ENCODE results near the gene ANKRD33.
A peak's percentile ranks its signal among the peaks of the same experiment; 100 is the strongest.
"Not testable (repeated sequence)": the region's sequence is repeated elsewhere in the genome, so short reads cannot be mapped to it uniquely, and the experiment has no call there.

Gene ANKRD33

DNA sequence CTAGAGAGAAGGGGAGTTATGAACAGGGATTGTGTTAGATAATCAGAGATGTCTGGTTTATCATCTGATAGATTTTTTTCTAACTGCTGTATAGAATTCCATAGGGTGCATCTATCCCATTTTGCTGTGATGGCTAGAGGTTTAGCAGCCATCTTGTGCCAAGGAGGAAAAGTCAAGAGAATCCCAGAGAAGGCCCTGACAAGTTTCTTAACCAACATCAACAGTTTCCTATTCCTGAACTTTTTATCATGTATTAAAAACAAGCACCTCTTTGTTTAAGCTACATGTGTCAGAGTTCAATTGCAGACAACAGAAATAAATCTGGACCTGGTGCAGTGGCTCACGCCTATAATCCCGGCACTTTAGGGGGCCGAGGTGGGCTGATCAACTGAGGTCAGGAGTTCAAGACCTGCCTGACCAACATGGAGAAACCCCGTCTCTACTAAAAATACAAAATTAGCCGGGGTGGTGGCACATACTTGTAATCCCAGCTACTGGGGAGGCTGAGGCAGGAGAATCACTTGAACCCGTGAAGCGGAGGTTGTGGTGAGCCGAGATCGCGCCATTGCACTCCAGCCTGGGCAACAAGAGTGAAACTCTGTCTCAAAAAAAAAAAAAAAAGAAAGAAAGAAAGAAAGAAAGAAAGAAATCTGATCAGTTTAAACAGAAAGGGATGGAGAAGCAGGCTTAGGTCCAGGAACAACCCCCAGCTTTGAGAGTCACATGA is 2.4 kb upstream of the ANKRD33 start:
- peak overlapping the region; percentile 15 for H3K4me3 Mint-ChIP-seq
- H3K27me3 Mint-ChIP-seq: peaks cover 12% of the 10 kb centered on the region
- H3K9me3 Mint-ChIP-seq: peaks cover 12% of the 10 kb centered on the region
- peak overlapping the region; percentile 71 for H3K27ac Mint-ChIP-seq
- not testable (repeated sequence) for ATAC-seq, H3K36me3 Mint-ChIP-seq
- peaks cover 11% of the 10 kb centered on the region for H3K4me1 Mint-ChIP-seq

DNA sequence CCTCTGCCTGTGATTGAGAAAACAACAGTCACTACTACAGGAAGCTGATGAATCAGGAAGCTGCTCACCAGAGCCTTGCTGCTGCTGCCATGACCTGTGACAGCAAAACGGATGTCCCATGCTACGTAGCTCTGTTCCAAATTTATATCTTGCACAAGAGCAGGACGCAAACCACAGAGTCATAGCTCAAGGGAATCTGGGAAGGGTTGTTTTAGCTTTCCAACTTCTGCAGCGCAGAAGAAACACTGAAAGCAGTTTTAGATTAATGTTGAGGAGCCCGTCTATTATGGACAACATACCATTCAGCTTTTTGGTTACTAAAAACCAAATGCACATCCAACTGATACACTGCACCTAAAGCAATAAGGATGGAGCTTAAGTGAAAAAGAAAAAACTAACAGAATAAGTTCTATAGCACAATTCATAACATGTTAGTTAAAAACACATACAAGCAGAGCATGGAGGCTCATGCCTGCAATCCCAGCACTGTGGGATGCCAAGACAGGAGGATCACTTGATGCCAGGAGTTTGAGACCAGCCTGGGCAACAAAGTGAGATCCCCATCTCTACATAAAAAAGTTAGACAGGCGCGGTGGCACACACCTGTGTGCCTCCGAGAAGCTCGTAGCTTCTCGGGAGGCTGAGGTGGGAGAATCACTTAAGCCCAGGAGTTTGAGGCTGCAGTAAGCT is 1.7 kb upstream of the ANKRD33 start:
- H3K9me3 Mint-ChIP-seq: peaks cover 12% of the 10 kb centered on the region
- peak overlapping the region; percentile 15 for H3K4me3 Mint-ChIP-seq
- ATAC-seq: peak; percentile 71
- peaks cover 12% of the 10 kb centered on the region for H3K27me3 Mint-ChIP-seq
- peak overlapping the region; percentile 71 for H3K27ac Mint-ChIP-seq
- H3K4me1 Mint-ChIP-seq: peaks cover 11% of the 10 kb centered on the region
- H3K36me3 Mint-ChIP-seq: no peaks in the 10 kb centered on the region

DNA sequence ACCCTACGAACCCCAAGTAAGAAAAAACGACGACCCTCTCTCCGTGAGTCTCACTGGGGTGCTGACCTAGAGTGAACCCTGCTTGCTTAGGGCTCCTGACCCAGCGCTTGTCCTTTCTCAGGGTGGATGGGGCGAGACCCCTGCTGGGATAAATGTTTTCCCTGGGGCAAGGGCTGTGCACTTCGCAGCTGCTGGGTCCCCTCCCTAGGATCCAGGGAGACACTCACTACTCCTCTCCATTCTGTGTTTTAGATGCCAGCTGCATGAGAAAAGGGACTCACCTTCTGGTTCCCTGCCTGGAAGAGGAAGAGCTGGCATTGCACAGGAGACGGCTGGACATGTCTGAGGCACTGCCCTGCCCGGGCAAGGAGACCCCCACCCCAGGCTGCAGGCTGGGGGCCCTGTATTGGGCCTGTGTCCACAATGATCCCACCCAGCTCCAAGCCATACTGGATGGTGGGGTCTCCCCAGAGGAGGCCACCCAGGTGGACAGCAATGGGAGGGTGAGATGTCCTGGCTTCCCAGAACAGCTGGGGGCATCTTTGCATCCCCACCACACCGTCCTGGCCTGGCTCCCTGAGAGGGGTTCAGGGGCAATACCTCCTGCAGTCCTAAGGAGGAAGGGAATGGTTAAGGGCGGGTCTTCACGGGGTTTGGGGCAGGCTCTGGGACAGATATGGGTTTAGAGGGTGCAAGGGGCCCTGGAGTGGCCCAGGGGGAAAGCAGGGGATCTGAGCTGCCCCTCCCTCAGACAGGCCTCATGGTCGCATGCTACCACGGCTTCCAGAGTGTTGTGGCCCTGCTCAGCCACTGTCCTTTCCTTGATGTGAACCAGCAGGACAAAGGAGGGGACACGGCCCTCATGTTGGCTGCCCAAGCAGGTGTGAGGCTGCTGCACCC is 663 bp downstream of the ANKRD33 start:
- peaks cover 9% of the 10 kb centered on the region for H3K9me3 Mint-ChIP-seq
- no peak for ATAC-seq
- peaks cover 11% of the 10 kb centered on the region for H3K4me1 Mint-ChIP-seq
- H3K27me3 Mint-ChIP-seq: peaks cover 12% of the 10 kb centered on the region
- no peak overlapping the region for H3K27ac Mint-ChIP-seq
- H3K4me3 Mint-ChIP-seq: no peak overlapping the region
- H3K36me3 Mint-ChIP-seq: no peaks in the 10 kb centered on the region

DNA sequence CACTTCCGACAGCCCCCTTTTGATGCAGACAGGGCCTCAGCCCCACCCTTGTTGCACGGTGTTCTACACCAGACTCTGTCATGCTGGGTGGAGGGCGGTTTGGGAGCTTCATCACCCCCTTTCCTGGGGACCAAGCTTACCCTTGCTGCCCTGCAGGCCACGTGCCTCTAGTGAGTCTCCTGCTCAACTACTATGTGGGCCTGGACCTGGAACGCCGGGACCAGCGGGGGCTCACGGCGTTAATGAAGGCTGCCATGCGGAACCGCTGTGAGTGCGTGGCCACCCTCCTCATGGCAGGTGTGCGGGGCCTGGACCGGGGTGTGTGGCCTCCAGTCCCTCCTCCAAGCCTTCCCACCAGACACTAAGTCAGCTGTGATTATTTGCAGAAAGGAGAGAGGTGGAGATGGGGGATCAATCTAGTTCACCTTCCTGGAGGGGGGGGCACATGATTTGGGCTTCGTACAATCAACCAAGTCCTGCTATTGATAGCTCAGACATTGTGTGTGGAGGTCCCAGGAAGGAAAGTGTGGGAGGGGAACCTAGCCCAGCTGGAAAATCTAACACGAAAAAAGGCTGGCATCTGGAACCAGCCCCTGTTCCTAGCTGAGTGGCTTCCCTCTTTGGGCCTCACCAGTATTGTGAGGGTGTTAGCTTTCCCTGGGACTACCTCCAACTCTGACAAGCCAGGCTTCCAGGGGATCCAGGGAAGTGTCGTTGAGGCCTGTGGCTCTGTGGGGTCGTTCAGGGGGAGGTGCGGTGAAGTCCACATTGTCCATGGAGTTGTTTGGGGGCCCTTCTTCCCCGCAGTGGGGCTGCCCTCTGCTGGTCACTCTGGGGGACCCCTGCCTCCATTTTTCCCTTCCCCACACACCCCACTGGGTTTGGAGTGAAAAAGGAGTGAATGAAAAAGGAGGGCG is 1.6 kb downstream of the ANKRD33 start:
- Mint-ChIP-seq H3K27me3 (peaks cover 14% of the 10 kb centered on the region), H3K36me3 (no peaks in the 10 kb centered on the region), H3K4me3 (no peak overlapping the region), H3K27ac (no peak overlapping the region), H3K9me3 (peaks cover 6% of the 10 kb centered on the region), H3K4me1 (peaks cover 11% of the 10 kb centered on the region)
- ATAC-seq: no peak

DNA sequence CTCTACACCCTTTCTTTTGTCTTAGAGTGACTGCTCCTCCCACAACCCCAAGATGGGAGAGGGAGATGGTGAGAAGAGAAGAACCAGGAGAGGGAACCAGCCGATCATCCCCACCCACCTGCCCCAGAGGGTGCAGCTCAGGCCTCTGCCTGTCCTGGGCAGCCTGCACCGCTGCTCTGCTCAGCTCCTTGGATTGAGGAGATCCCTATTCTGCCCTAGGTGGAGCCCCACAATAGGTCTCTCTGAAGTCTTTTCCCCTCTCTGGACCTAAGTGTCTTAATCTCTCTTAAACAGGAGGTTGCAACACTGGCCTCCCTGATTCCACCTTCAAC is 2.2 kb downstream of the ANKRD33 start:
- Mint-ChIP-seq H3K4me1 (peaks cover 11% of the 10 kb centered on the region), H3K36me3 (no peaks in the 10 kb centered on the region), H3K27me3 (peaks cover 20% of the 10 kb centered on the region), H3K27ac (no peak overlapping the region), H3K4me3 (no peak overlapping the region), H3K9me3 (peaks cover under 1% of the 10 kb centered on the region)
- ATAC-seq: no peak

DNA sequence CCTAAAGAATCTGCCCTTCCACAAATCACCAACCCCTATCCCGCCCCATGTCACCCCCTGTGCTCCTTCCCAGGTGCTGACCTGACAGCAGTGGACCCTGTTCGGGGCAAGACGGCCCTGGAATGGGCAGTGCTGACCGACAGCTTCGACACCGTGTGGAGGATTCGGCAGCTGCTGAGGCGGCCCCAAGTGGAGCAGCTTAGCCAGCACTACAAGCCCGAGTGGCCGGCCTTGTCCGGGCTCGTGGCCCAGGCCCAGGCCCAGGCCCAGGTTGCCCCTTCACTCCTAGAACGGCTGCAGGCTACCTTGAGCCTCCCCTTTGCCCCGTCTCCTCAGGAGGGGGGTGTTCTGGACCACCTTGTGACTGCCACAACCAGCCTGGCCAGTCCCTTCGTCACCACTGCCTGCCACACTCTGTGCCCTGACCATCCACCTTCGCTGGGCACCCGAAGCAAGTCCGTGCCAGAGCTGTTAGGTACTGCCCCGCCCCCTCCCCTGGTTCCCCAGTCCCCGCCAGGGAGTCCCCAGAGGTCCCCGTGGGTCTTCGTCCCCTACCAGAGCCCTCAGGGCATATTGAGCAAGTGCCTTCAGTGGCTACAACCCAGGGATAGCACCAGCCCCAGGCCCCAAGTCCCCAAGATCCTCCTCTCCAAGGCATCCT is 2.7 kb downstream of the ANKRD33 start:
- no peak for ATAC-seq
- H3K4me3 Mint-ChIP-seq: no peak overlapping the region
- no peaks in the 10 kb centered on the region for H3K36me3 Mint-ChIP-seq
- no peak overlapping the region for H3K27ac Mint-ChIP-seq
- no peaks in the 10 kb centered on the region for H3K9me3 Mint-ChIP-seq
- H3K4me1 Mint-ChIP-seq: peaks cover 8% of the 10 kb centered on the region
- H3K27me3 Mint-ChIP-seq: peaks cover 25% of the 10 kb centered on the region

DNA sequence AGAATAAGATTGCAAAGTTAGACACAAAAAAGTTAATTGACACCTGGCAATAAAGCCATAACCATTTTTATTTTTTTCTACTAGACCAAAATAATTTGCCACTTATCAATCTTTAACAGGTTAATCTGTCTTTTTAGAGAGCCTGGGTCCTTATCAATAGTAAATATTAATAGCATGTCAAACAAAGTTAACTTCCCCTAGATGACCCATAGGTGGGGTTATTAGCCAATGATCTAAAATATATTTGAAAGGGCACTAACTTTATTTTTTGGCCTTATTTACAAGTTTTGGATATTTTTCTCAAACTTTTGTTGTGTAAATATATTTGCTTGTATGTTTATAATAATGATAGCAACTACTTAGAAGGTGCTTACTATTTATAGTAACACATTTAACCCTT is 3.9 kb downstream of the ANKRD33 start:
- Mint-ChIP-seq H3K36me3 (no peaks in the 10 kb centered on the region), H3K27me3 (peaks cover 37% of the 10 kb centered on the region), H3K4me3 (no peak overlapping the region), H3K4me1 (no peaks in the 10 kb centered on the region), H3K9me3 (no peaks in the 10 kb centered on the region), H3K27ac (no peak overlapping the region)
- no peak for ATAC-seq

DNA sequence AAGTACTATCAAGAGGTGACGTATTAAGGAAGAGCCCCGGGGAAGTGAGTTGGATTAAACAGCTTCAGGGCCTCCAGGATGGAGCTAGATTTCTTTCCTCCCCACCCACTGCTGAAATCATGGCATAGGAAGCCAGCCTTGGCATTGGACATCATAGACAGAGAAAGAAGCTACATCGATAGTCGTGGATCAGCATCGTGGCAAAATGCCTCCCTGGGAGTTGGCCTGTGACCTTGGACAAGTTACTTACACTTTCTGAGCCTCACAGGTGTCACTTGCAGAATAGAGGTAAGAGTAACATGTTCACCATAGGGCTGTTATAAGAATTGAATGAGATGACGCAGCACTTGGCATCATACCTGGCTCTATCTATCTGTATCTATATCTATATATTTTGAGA is 5.9 kb downstream of the ANKRD33 start:
- peaks cover 37% of the 10 kb centered on the region for H3K27me3 Mint-ChIP-seq
- H3K4me3 Mint-ChIP-seq: no peak overlapping the region
- no peaks in the 10 kb centered on the region for H3K36me3 Mint-ChIP-seq
- no peaks in the 10 kb centered on the region for H3K4me1 Mint-ChIP-seq
- no peak for ATAC-seq
- no peaks in the 10 kb centered on the region for H3K9me3 Mint-ChIP-seq
- no peak overlapping the region for H3K27ac Mint-ChIP-seq

DNA sequence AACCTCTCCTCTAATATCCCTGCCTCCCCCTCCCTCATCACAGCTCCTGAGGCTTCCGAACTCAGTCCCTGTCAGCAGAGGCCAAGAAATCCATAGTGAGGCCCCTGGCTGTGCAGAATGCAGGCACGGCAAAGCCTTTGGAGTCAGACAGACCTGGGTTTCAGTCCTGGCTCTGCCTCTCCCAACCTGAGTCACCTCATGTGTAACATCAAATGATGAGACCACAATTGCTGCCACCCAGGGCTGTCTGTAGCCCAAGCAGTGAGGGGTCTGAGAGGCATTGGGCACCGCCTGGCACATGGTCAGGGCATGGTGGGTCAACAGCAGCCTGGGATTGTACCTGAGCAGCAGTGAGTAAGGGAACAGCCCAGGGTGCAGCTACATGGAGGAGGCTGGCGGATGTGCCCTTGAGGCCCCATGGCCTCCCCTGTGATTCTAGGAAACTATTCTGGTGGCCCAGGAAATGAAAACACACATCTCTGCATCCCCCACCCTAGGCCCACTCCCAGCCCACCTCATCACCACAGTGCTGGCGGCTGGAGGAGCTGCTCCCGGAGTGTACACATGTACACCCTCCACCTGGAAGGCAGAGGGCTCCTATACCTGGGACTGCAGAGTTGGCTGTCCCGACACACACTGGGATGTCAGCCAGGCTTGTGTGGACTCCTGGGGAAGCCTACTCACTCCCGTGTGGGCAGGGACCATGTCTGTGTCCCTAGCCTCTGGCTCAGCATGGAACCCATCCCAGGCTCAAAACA is 7.7 kb downstream of the ANKRD33 start:
- Mint-ChIP-seq H3K27me3 (peaks cover 44% of the 10 kb centered on the region), H3K4me3 (no peak overlapping the region), H3K36me3 (no peaks in the 10 kb centered on the region), H3K9me3 (no peaks in the 10 kb centered on the region), H3K4me1 (no peaks in the 10 kb centered on the region), H3K27ac (no peak overlapping the region)
- no peak for ATAC-seq

DNA sequence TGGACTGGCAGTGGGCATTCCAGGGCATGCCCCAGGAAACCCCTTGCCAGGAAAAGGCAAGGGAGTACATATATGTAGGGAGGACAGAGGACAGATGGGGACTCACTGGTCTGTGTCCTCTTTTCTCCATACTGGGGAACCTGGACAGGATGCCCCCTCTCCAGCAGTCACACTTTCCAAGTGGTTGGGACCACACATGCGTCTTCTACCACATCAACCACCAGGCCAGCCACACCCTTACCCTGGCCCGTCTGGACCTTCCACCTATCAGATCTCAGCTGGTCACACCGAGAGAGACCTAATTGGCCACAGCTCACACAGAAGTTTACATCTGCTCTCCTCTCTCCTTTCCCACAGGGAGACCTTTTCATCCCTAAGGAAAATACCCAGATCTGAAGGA is 8.3 kb downstream of the ANKRD33 start:
- Mint-ChIP-seq H3K4me1 (no peaks in the 10 kb centered on the region), H3K27me3 (peaks cover 46% of the 10 kb centered on the region), H3K4me3 (no peak overlapping the region), H3K27ac (no peak overlapping the region), H3K9me3 (no peaks in the 10 kb centered on the region), H3K36me3 (no peaks in the 10 kb centered on the region)
- no peak for ATAC-seq

DNA sequence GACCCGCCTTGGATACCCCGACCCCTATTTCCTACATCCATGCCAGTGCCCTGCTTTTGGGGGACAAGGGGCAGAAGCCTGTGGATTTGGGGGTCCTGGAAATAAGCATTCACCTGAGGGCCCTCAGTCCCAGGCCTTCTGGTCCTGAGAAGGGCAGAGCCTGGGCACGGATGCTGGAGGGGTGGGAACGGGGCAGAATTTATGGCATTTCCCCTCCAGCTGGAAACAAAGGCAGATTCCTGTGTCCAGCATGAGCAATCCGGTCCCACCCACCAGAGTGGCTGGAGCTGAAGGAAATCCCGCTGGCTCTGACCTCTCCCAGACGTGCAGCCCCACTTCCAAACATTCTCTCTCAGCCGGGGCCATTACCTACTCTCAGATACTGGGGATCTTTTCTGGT is 9.3 kb downstream of the ANKRD33 start:
- Mint-ChIP-seq H3K27ac (no peak overlapping the region), H3K4me3 (no peak overlapping the region), H3K36me3 (no peaks in the 10 kb centered on the region), H3K27me3 (peaks cover 54% of the 10 kb centered on the region), H3K9me3 (no peaks in the 10 kb centered on the region), H3K4me1 (no peaks in the 10 kb centered on the region)
- ATAC-seq: no peak

DNA sequence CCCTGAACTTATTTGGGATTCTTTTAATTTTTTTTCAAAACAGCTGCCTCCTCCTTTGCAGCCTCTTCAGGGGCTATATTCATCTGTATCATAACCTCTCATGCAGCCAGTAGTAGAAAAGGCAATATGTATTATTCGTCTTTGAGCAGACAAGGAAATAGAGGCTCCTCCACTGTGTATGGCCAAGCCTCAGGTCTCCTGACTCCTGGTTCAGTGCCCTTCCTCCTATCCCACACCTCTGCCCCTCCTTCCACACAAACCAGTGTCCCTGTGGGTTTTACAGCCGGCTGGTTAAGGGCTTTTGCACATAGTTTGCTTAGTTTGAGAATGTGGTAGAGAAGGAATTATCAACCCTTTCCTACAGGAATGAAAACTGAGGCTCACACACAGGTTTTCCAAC is 10.6 kb downstream of the ANKRD33 start:
- H3K36me3 Mint-ChIP-seq: no peaks in the 10 kb centered on the region
- no peaks in the 10 kb centered on the region for H3K4me1 Mint-ChIP-seq
- no peak for ATAC-seq
- no peak overlapping the region for H3K4me3 Mint-ChIP-seq
- no peak overlapping the region for H3K27ac Mint-ChIP-seq
- no peaks in the 10 kb centered on the region for H3K9me3 Mint-ChIP-seq
- peaks cover 54% of the 10 kb centered on the region for H3K27me3 Mint-ChIP-seq

DNA sequence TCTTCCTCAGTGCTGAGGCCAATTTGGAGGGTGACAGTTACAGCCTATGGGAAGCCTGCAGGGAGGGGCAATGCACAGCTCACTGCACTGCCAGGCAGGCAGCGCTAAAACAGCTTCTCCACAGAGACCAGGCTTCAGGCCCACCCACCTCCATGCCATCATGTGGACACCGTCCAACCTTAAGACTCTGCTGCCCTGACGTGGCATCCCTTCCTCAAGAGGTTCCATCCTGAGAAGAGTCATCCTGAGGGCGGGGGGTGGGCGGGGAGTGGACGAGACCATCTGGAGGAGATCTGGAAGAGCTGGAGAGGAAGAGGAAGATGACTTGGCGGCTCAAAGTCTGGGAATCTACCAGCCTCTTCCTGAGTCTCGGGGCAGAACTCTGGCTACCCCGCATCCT is 11.0 kb downstream of the ANKRD33 start:
- ATAC-seq: peak; percentile 21

More for the DNA sequence above, 11.0 kb downstream of the ANKRD33 start:
- Mint-ChIP-seq H3K4me1 (no peaks in the 10 kb centered on the region), H3K36me3 (no peaks in the 10 kb centered on the region), H3K27ac (no peak overlapping the region), H3K27me3 (peaks cover 54% of the 10 kb centered on the region), H3K9me3 (no peaks in the 10 kb centered on the region), H3K4me3 (no peak overlapping the region)

Data from stimulated activated memory B cell treated with anti-CD40 and anti-IgM and Interleukin-4, amounts not matched to agents 10 μg/mL and 1 μg/mL and 100 μg/mL, for 72 hours (primary cell).